CD4-positive, alpha-beta T cell treated with Interleukin-4 for 4 hours (primary cell): ENCODE results near the gene SON.
A peak's percentile ranks its signal among the peaks of the same experiment; 100 is the strongest.

Experiments
- DNase-seq: peaks from one replicate; pipeline ENCODE4 v3.0.0-alpha.2; 2020

The SON gene

GRCh38 chr21:33543505-33544129 lies 779 bp downstream of the SON start:
- peak; percentile 52 for DNase-seq

GRCh38 chr21:33544451-33545195 lies 1.8 kb downstream of the SON start:
- DNase-seq, result no peak

DNA sequence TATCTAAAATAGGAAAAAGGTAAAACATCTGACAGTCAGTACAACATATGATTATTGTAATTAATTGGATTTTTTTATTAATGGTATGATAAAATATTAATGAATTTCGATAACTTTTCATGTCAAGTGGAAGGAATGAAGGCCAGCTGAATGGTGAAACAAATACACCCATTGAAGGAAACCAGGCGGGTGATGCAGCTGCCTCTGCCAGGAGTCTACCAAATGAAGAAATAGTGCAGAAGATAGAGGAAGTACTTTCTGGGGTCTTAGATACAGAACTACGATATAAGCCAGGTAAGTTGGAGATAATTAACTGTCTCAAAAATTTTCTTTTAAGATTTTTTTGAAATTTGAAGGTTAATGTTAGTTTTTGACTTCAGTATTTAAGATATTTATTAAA lies 3.2 kb downstream of the SON start:
- DNase-seq, result no peak

DNA sequence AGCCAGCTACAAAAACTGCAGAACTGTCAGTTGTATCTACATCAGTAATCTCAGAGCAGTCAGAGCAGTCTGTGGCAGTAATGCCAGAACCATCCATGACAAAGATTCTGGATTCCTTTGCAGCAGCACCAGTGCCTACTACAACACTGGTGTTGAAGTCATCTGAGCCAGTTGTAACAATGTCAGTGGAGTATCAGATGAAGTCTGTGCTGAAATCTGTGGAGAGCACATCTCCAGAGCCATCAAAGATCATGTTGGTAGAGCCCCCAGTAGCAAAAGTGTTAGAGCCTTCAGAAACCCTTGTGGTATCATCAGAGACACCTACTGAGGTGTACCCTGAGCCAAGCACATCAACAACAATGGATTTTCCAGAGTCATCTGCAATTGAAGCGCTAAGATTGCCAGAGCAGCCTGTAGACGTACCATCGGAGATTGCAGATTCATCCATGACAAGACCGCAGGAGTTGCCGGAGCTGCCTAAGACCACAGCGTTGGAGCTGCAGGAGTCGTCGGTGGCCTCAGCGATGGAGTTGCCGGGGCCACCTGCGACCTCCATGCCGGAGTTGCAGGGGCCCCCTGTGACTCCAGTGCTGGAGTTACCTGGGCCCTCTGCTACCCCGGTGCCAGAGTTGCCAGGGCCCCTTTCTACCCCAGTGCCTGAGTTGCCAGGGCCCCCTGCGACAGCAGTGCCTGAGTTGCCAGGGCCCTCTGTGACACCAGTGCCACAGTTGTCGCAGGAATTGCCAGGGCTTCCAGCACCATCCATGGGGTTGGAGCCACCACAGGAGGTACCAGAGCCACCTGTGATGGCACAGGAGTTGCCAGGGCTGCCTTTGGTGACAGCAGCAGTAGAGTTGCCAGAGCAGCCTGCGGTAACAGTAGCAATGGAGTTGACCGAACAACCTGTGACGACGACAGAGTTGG lies 7.3 kb downstream of the SON start:
- DNase-seq, result no peak

GRCh38 chr21:33550772-33551660 lies 8.2 kb downstream of the SON start:
- DNase-seq, result no peak

DNA sequence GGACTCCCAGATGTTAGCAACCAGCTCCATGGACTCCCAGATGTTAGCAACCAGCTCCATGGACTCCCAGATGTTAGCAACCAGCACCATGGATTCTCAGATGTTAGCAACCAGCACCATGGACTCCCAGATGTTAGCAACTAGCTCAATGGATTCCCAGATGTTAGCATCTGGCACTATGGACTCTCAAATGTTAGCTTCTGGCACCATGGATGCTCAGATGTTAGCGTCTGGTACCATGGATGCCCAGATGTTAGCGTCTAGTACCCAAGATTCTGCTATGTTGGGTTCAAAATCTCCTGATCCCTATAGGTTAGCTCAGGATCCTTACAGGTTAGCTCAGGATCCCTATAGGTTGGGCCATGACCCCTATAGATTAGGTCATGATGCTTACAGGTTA lies 8.8 kb downstream of the SON start:
- DNase-seq, result no peak

DNA sequence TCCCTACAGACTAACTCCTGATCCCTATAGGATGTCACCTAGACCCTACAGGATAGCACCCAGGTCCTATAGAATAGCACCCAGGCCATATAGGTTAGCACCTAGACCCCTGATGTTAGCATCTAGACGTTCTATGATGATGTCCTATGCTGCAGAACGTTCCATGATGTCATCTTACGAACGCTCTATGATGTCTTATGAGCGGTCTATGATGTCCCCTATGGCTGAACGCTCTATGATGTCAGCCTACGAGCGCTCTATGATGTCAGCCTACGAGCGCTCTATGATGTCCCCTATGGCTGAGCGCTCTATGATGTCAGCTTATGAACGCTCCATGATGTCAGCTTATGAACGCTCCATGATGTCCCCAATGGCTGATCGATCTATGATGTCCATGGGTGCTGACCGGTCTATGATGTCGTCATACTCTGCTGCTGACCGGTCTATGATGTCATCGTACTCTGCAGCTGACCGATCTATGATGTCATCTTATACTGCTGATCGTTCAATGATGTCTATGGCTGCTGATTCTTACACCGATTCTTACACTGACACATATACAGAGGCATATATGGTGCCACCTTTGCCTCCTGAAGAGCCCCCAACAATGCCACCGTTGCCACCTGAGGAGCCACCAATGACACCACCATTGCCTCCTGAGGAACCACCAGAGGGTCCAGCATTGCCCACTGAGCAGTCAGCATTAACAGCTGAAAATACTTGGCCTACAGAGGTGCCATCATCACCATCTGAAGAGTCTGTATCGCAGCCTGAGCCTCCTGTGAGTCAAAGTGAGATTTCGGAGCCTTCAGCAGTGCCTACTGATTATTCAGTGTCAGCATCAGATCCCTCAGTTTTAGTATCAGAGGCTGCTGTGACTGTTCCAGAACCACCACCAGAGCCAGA lies 9.5 kb downstream of the SON start:
- DNase-seq, result no peak

DNA sequence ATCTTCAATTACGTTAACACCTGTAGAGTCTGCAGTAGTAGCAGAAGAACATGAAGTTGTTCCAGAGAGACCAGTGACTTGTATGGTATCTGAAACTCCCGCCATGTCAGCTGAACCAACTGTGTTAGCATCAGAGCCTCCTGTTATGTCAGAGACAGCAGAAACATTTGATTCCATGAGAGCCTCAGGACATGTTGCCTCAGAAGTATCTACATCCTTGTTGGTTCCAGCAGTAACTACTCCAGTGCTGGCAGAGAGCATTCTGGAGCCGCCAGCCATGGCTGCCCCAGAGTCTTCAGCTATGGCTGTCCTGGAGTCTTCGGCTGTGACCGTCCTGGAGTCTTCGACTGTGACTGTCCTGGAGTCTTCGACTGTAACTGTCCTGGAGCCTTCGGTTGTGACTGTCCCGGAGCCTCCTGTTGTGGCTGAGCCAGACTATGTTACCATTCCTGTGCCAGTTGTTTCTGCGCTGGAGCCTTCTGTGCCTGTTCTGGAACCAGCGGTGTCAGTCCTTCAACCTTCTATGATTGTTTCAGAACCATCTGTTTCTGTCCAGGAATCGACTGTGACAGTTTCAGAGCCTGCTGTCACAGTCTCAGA lies 10.3 kb downstream of the SON start:
- no peak for DNase-seq

- DNase-seq, result no peak
Observed at GRCh38 chr21:33554236-33554981, 11.6 kb downstream of the SON start.

DNA sequence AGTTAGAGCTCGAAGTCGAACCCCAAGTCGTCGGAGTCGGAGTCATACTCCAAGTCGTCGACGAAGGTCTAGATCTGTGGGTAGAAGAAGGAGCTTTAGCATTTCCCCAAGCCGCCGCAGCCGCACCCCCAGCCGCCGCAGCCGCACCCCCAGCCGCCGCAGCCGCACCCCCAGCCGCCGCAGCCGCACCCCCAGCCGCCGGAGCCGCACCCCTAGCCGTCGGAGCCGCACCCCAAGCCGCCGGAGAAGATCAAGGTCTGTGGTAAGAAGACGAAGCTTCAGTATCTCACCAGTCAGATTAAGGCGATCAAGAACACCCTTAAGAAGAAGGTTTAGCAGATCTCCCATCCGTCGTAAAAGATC lies 12.1 kb downstream of the SON start:
- no peak for DNase-seq

- DNase-seq, result no peak
Observed at GRCh38 chr21:33557447-33557846, 14.6 kb downstream of the SON start.

- no peak for DNase-seq
Observed at GRCh38 chr21:33558777-33559421, 16.1 kb downstream of the SON start.

DNA sequence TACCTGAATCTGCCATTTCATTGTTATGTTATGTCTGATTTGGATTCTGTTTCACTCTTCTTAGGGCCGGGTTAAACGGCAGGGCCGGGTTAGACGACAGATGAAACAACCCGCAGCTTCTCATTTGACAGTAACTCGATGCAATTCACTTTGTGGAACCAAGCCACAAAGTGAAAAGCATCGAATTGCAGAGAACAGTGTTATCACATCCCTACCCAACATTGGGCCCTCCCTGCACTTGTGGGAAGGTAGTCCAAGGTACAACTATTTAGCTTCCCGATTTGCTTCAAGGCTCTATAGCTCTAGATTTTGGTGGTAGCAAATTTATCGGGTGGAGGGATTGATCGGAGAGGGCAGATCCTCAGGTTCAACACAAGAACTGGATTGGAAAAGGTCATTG lies 17.0 kb downstream of the SON start:
- no peak for DNase-seq

GRCh38 chr21:33560965-33561364 lies 18.1 kb downstream of the SON start:
- DNase-seq, result no peak

GRCh38 chr21:33561373-33561772 lies 18.5 kb downstream of the SON start:
- no peak for DNase-seq

GRCh38 chr21:33562389-33562788 lies 19.6 kb downstream of the SON start:
- no peak for DNase-seq

- no peak for DNase-seq
Observed at GRCh38 chr21:33566514-33566913, 23.7 kb downstream of the SON start.

DNA sequence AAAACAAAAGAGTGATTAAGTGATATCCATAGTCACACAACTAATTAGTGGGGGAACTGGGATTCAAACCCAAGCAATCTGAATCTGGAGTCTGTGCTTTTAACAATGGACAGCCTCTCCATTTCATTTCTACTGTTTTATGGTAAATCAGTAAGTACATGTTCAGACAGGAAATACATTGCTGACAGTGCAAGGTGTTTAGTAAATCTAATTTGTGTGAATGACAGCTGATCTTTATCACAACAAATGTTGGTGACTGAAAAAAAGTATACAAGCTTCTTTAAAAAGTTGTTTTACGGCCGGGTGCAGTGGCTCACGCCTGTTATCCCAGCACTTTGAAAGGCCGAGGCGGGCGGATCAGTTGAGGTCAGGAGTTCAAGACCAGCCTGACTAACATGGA lies 25.1 kb downstream of the SON start:
- DNase-seq, result no peak

- no peak for DNase-seq
Observed at GRCh38 chr21:33568448-33568847, 25.6 kb downstream of the SON start.

- no peak for DNase-seq
Observed at GRCh38 chr21:33569991-33570390, 27.2 kb downstream of the SON start.
